Parathyroid adenoma (tissue), 2 donors: Measurements from ENCODE around the gene RUFY1.

Experiments
- H2AFZ ChIP-seq: fragments of 300-600 bp; sonication (generic); one replicate; pipeline ENCODE4 v1.7.0; 2017; ENCODE audit warnings: antibody characterized with exemption, mild to moderate bottlenecking
- H3K27ac ChIP-seq: fragments of 300-600 bp; sonication (generic); one replicate; pipeline ENCODE4 v1.7.0; 2017
- H3K27me3 ChIP-seq: fragments of 300-600 bp; sonication (generic); one replicate; pipeline ENCODE4 v1.7.0; 2017; ENCODE audit warnings: low read length; ENCODE audit not compliant: control insufficient read depth, insufficient read depth
- H3K36me3 ChIP-seq: fragments of 300-600 bp; sonication (generic); one replicate; pipeline ENCODE4 v1.7.0; 2017; ENCODE audit warnings: low read length; ENCODE audit not compliant: control insufficient read depth, insufficient read depth
- H3K4me1 ChIP-seq: fragments of 300-600 bp; sonication (generic); one replicate; pipeline ENCODE4 v1.7.0; 2017; ENCODE audit warnings: control low read depth
- H3K4me2 ChIP-seq: fragments of 300-600 bp; sonication (generic); one replicate; pipeline ENCODE4 v1.7.0; 2017; ENCODE audit warnings: low read length
- H3K4me3 ChIP-seq: fragments of 300-600 bp; sonication (generic); one replicate; pipeline ENCODE4 v1.7.0; 2017; ENCODE audit warnings: low read depth, low read length
- H3K79me2 ChIP-seq: fragments of 300-600 bp; sonication (generic); one replicate; pipeline ENCODE4 v1.7.0; 2017; ENCODE audit warnings: control low read depth
- H3K9ac ChIP-seq: fragments of 300-600 bp; sonication (generic); one replicate; pipeline ENCODE4 v1.7.0; 2017; ENCODE audit warnings: mild to moderate bottlenecking
- H3K9me3 ChIP-seq: fragments of 300-600 bp; sonication (generic); one replicate; pipeline ENCODE4 v1.7.0; 2017; ENCODE audit warnings: low read length; ENCODE audit not compliant: control insufficient read depth
- TF ChIP-seq, protein P1 (sequence below): fragments of 300-600 bp; sonication (generic); IDR thresholded peaks from one replicate; pipeline ENCODE4 v1.7.0; 2017; ENCODE audit warnings: antibody characterized with exemption, mild to moderate bottlenecking
- donor health status: primary hyperparathyroidism.

The RUFY1 gene

DNA sequence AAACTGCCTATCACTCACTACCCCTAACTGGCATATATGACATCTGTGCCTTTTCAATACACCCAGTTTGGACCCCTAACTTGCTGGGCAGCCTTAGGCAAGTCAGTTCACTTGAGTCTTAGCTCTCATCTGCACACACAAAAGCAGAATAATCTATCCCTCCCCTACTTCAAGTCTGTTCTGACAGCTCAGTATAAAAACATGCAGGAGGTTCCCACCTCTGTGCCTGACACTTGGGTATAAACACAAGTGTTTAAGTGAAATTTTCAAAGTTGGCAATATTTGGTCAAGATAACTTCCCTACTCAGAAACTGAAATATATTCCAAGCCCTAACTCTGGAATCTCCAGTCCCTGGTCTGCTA lies 60.5 kb downstream of the RUFY1 start:
- H3K27ac ChIP-seq, result no peak overlapping the region

DNA sequence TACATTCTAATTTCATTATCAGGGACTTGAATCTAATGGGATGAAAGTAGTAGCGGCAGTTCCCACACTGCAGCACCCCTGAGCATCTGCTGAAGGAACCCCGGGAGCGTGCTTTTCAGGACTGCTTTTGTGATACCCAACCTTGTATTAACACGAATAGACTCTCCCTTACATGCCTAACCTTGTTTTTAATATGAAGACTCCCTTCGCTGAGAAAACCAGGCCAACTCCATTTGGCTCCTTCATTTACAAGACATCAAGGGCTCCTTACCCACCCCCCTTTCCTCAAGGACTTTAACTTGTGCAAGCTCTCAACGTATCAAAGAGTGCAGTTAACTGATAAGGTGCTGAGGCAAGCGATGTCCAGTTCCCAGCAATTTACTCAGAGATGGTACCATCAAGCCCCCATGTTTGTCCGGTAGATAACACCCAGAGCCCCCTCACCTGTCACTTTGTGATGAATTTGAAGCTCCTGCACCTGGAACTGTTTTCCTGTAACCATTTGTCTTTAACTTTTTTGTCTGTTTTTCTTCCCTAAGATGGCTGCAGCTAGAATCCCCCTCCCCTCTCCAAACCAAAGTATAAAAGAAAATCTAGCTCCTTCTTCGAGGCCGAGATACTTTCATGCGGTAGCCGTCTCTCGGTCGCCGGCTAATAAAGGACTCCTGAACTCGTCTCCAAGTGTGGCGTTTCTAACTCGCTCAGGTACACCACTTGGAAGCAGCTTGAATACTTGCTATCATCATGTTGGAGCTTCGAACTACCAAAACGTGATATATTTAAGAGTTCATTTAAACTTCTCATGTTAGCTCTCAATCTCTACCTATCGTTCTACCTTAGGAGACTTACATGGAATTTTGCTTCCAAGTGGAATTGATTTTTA lies 62.5 kb downstream of the RUFY1 start:
- Histone ChIP-seq H2AFZ (no peak overlapping the region), H3K36me3 (no peaks in the 10 kb centered on the region), H3K27me3 (no peaks in the 10 kb centered on the region), H3K4me2 (no peak overlapping the region), H3K27ac (peak overlapping the region; percentile 77), H3K9me3 (no peaks in the 10 kb centered on the region), H3K9ac (no peak overlapping the region), H3K4me3 (no peak overlapping the region), H3K79me2 (peaks cover 4% of the 10 kb centered on the region), H3K4me1 (peaks cover 45% of the 10 kb centered on the region)
- TF ChIP-seq, protein P1, sequence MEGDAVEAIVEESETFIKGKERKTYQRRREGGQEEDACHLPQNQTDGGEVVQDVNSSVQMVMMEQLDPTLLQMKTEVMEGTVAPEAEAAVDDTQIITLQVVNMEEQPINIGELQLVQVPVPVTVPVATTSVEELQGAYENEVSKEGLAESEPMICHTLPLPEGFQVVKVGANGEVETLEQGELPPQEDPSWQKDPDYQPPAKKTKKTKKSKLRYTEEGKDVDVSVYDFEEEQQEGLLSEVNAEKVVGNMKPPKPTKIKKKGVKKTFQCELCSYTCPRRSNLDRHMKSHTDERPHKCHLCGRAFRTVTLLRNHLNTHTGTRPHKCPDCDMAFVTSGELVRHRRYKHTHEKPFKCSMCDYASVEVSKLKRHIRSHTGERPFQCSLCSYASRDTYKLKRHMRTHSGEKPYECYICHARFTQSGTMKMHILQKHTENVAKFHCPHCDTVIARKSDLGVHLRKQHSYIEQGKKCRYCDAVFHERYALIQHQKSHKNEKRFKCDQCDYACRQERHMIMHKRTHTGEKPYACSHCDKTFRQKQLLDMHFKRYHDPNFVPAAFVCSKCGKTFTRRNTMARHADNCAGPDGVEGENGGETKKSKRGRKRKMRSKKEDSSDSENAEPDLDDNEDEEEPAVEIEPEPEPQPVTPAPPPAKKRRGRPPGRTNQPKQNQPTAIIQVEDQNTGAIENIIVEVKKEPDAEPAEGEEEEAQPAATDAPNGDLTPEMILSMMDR, result no peak

More for the DNA sequence above, 60.5 kb downstream of the RUFY1 start:
- Histone ChIP-seq H2AFZ (no peak overlapping the region), H3K9me3 (no peaks in the 10 kb centered on the region), H3K9ac (no peak overlapping the region), H3K4me2 (no peak overlapping the region), H3K27me3 (no peaks in the 10 kb centered on the region), H3K79me2 (peaks cover 4% of the 10 kb centered on the region), H3K4me3 (no peak overlapping the region), H3K4me1 (peaks cover 43% of the 10 kb centered on the region), H3K36me3 (no peaks in the 10 kb centered on the region)
- TF ChIP-seq, protein P1, result no peak

DNA sequence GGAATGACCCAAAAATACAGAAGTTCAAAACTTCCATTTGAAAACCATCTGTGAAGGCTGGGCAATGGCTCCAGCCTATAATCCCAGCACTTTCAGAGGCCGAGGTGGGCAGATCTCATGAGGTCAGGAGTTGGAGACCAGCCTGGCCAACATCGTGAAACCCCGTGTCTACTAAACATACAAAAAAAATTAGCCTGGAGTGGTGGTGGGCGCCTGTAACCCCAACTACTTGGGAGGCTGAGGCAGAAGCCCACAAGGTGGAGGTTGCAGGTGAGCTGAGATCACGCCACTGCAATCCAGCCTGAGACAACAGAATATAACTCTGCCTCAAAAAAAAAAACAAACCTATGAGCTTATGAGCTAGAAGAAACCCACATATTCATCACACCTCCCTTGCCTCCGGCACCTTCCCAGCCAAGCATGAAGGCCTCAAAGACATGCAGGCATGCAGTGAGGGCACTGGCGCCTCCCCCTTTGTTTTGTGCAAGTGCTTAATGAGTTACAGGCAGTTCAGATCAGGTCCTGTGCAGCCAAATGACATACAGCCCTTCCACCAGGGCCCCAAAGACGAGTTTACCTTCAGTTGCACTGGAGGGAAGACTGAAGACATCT lies 63.2 kb downstream of the RUFY1 start:
- H3K36me3 ChIP-seq, result no peaks in the 10 kb centered on the region

DNA sequence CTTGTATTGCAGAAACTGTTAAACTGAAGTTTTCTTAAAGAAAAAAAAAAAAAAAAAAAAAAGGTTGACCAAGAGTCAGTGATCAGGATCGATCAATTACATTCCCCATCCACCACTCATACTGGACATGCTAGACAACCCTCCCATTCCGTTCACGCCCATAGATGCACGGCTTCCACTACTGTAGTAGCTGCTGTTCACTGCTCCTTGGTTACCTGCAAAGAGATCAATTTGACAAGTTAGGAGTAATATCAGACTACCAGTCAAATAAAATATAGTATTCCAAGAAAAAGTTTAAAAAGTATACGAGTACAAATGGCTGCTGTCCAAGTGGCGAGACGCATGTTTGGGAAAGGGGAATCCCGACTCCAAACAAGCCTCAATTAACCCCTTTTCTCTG lies 64.4 kb downstream of the RUFY1 start:
- H2AFZ ChIP-seq, result no peak overlapping the region
- H3K4me3 ChIP-seq, result no peak overlapping the region
- H3K36me3 ChIP-seq, result no peaks in the 10 kb centered on the region
- H3K4me2 ChIP-seq, result no peak overlapping the region
- no peaks in the 10 kb centered on the region for H3K27me3 ChIP-seq
- peak overlapping the region; percentile 27 for H3K27ac ChIP-seq
- H3K9me3 ChIP-seq, result no peaks in the 10 kb centered on the region
- TF ChIP-seq, protein P1, result no peak
- H3K4me1 ChIP-seq, result peaks cover 41% of the 10 kb centered on the region
- H3K79me2 ChIP-seq, result peaks cover 6% of the 10 kb centered on the region
- no peak overlapping the region for H3K9ac ChIP-seq

More for the DNA sequence above, 63.2 kb downstream of the RUFY1 start:
- Histone ChIP-seq H3K9me3 (no peaks in the 10 kb centered on the region), H3K27me3 (no peaks in the 10 kb centered on the region), H3K27ac (peak overlapping the region; percentile 77), H3K4me1 (peaks cover 43% of the 10 kb centered on the region), H3K9ac (no peak overlapping the region), H2AFZ (no peak overlapping the region), H3K79me2 (peaks cover 6% of the 10 kb centered on the region), H3K4me2 (peak overlapping the region; percentile 53), H3K4me3 (no peak overlapping the region)
- TF ChIP-seq, protein P1, result no peak
